Omental fat pad (tissue), 4 donors: ENCODE results near the gene TMEM14C. TPM values are rescaled to one million over a fixed set of nuclear protein-coding genes. Genes with fewer than 3 reads are reported as not detected.

ENCODE experiments used
- ATAC-seq: fragments of 150-250 bp; one replicate; pipeline ENCODE4 v1.9.1; 2016; ENCODE audit warnings: mild to moderate bottlenecking, moderate library complexity; ENCODE audit not compliant: low FRiP score
- DNase-seq: peaks from one replicate; pipeline ENCODE4 v3.0.0-alpha.2; 2019; ENCODE audit warnings: low spot score
- small RNA-seq: library from RNA; depleted of rRNA; stranded (forward); fragments of <200 nt; gene quantifications from one replicate; pipeline ENCODE3, GENCODE V24; 2016
- total RNA-seq, 4 donors: library from RNA; depleted of rRNA; stranded (reverse); fragments of >200 nt; gene quantifications; one replicate each; pipeline ENCODE4 v1.1.0, GENCODE V29; 2016
- TF ChIP-seq, protein P1 (sequence below), 3 donors: fragments of 450-650 bp; IDR thresholded peaks; one replicate each; pipeline ENCODE4 v1.5.1; 2016 to 2017; ENCODE audit warnings: antibody characterized with exemption in 3 of 3, mild to moderate bottlenecking in 3 of 3, moderate library complexity in 2 of 3

TMEM14C gene
- total RNA-seq, 4 donors from 2014 or later: 97.9 to 144 (median 116) TPM

DNA sequence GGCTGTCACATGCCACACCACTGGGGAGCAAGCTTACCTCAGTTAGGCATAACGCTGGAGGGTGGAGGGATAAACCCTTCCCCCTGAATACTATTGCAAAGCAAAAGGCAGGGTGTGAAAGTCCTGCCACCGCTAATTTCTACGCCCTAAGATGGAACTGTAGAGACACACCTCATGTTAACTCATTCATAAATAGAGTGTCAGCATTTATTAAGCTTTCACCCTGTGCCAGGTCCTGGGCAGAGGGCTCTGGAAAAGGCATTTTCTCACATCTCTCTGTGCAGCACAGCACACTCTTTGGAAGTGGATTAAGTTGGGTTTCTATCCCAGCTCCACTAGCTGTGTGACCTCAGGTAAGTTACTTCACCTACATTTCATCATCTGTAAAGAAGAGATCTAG, 46.5 kb downstream of the TMEM14C start:
- DNase-seq (no peak), ATAC-seq (no peak)
- TF ChIP-seq, protein P1, sequence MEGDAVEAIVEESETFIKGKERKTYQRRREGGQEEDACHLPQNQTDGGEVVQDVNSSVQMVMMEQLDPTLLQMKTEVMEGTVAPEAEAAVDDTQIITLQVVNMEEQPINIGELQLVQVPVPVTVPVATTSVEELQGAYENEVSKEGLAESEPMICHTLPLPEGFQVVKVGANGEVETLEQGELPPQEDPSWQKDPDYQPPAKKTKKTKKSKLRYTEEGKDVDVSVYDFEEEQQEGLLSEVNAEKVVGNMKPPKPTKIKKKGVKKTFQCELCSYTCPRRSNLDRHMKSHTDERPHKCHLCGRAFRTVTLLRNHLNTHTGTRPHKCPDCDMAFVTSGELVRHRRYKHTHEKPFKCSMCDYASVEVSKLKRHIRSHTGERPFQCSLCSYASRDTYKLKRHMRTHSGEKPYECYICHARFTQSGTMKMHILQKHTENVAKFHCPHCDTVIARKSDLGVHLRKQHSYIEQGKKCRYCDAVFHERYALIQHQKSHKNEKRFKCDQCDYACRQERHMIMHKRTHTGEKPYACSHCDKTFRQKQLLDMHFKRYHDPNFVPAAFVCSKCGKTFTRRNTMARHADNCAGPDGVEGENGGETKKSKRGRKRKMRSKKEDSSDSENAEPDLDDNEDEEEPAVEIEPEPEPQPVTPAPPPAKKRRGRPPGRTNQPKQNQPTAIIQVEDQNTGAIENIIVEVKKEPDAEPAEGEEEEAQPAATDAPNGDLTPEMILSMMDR (IDR thresholded peaks at IDR 0.05): no peak

DNA sequence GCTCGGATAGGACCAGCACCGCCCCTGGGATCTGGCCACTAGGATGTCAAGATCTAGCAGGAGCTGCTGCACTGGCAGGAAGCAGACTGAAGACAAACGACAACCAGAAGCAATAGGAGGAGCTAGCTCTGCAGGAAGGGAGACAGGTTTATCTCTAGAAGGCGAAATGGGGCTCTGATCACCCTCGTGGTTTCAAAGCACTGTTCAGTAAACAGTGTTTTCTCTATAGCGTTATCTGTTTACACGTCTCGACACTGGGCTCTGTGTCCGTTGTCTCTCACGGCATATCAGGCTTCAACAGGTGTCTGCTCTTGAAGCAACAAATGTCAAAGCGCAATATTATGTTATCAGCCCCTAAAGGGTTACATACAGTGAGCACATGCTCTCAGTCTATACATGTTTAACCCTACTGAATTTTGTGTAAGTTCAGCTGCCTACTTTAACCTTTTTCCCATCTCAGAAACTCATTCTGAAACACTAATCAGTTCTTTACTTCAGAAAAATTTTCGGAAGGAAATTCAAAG, 48.6 kb downstream of the TMEM14C start:
- ATAC-seq: no peak
- TF ChIP-seq, protein P1 (IDR thresholded peaks at IDR 0.05): no peak

DNA sequence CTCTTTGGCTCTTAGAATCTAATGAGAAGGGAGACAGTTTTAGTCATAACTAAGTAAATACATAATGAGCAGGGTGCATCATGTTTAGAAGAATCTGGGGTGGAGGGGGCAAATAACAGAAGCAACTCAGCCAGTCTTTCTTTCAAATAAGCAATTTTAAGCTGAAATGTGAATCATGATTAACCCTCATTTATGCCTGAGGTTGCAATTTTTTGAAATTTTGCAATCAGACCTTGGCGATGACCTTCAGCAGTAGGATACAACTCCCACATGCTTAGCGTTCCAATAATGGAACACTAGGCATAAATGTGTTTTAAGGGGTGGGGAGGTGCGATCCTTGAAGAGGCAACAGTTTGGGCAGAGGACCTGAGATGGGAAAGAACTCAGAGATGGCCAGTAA, 55.4 kb downstream of the TMEM14C start:
- no peak for ATAC-seq
- DNase-seq: no peak
- TF ChIP-seq, protein P1 (IDR thresholded peaks at IDR 0.05): no peak

More for the DNA sequence above, 48.6 kb downstream of the TMEM14C start:
- DNase-seq: no peak

DNA sequence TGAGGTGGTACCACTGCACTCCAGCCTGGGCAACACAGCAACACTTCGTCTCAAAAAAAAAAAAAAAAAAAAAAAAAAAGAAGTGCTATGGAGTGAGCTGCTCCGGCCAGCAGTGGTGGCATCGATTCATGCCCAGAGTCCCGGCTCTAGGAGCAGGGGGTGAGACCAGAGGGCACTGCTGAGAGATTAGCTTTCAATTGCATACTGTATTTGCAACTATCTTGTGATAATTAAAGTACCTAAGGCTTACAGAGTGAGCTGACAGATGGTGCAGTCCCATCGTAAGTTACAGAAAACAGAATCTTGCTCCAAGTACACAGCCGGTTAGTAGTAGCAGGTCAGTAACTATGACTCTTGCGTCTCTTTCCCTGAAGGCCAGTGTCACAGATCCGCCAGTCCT, 56.2 kb downstream of the TMEM14C start:
- ATAC-seq (no peak), DNase-seq (no peak)
- TF ChIP-seq, protein P1 (IDR thresholded peaks at IDR 0.05): no peak

Small RNAs within 50 kb of the gene (small RNA-seq; reads per million reads assigned to genes)
- not detected for gene RF00019
- gene RNA5SP203: not detected

Other genes starting within 250 kb of the TMEM14C start
- 1 to 10 TPM; 3.8 to 7.9 (median 6.0) TPM for gene GCNT2, start 201.7 kb upstream of the TMEM14C start, total RNA-seq
- gene C6orf52, start 28.5 kb upstream of the TMEM14C start, total RNA-seq: not detected
- gene PAK1IP1, start 28.1 kb upstream of the TMEM14C start, total RNA-seq: 10 to 100 TPM; 10.7 to 36.5 (median 15.1) TPM
- gene TMEM14B, start 24.7 kb downstream of the TMEM14C start, total RNA-seq: 100 to 1,000 TPM in 1 of 4 donors, 10 to 100 TPM in 3; 69.1 to 100 (median 73.7) TPM
- 1 to 10 TPM in 2 of 4 donors, under 1 TPM in 2; 0.25 to 1.3 (median 1.0) TPM for gene MAK, start 115.5 kb downstream of the TMEM14C start, total RNA-seq
- gene GCM2, start 159.0 kb downstream of the TMEM14C start, total RNA-seq: not detected
- gene SYCP2L, start 164.0 kb downstream of the TMEM14C start, total RNA-seq: 1 to 10 TPM in 3 of 4 donors, under 1 TPM in 1; 0.47 to 3.3 (median 1.6) TPM